NCI-H2196 treated with DMSO at 0.1 percent for 48 hours (cell line): ENCODE results near the gene MAPK1.
"Not testable (repeated sequence)": the region's sequence is repeated elsewhere in the genome, so short reads cannot be mapped to it uniquely, and the experiment has no call there.

Experiments
- DNase-seq: peaks from one replicate; lab custom pipeline; 2025; ENCODE audit not compliant: unreplicated experiment; lab: John Stamatoyannopoulos, UW

MAPK1 gene

GRCh38 chr22:21882754-21883333, 15.4 kb upstream of the MAPK1 start:
- DNase-seq = not testable (repeated sequence)

GRCh38 chr22:21881841-21882753, 14.7 kb upstream of the MAPK1 start:
- no peak for DNase-seq

- DNase-seq = no peak
Measured at GRCh38 chr22:21876486-21877176, 9.2 kb upstream of the MAPK1 start.

- not testable (repeated sequence) for DNase-seq
Measured at GRCh38 chr22:21874953-21875352, 7.5 kb upstream of the MAPK1 start.

GRCh38 chr22:21873619-21874018, 6.2 kb upstream of the MAPK1 start:
- DNase-seq = no peak

GRCh38 chr22:21872741-21873140, 5.3 kb upstream of the MAPK1 start:
- DNase-seq = not testable (repeated sequence)

GRCh38 chr22:21868651-21869050, 1.2 kb upstream of the MAPK1 start:
- no peak for DNase-seq

- DNase-seq = no peak
Measured at GRCh38 chr22:21866833-21867527, 465 bp downstream of the MAPK1 start.

- no peak for DNase-seq
Measured at GRCh38 chr22:21865041-21865440, 2.4 kb downstream of the MAPK1 start.

- DNase-seq = no peak
Measured at GRCh38 chr22:21862386-21863245, 4.8 kb downstream of the MAPK1 start.

- no peak for DNase-seq
Measured at GRCh38 chr22:21861851-21862250, 5.6 kb downstream of the MAPK1 start.

GRCh38 chr22:21861264-21861848, 6.1 kb downstream of the MAPK1 start:
- no peak for DNase-seq

GRCh38 chr22:21860491-21861039, 6.9 kb downstream of the MAPK1 start:
- no peak for DNase-seq

- no peak for DNase-seq
Measured at GRCh38 chr22:21858025-21858764, 9.2 kb downstream of the MAPK1 start.

GRCh38 chr22:21857481-21857914, 9.9 kb downstream of the MAPK1 start:
- no peak for DNase-seq

- no peak for DNase-seq
Measured at GRCh38 chr22:21856868-21857267, 10.6 kb downstream of the MAPK1 start.

- no peak for DNase-seq
Measured at GRCh38 chr22:21856197-21856596, 11.2 kb downstream of the MAPK1 start.

- no peak for DNase-seq
Measured at GRCh38 chr22:21855676-21856075, 11.8 kb downstream of the MAPK1 start.

GRCh38 chr22:21850660-21851059, 16.8 kb downstream of the MAPK1 start:
- DNase-seq = no peak
